ENCODE data around the gene DUOXA2.

DNA sequence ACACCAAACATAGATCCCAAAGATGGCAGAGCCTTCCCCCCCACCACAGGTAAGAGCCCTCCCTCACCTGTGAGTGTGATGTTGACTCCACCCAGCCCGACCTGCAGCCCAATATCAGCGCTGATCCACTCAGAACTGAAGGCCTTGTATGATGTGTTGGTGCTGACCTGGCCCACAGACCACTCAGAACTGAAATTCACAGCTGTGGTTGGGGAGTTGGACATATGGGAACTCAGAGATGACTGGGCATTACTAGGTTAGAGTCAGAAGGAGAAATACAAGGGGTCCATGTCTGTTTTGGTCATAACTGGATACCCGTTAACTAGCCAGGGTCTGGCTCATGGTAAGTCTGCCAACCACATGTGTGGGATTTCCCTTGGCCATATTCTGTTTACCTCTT lies 6.9 kb downstream of the DUOXA2 start:
- TF ChIP-seq, protein P1, sequence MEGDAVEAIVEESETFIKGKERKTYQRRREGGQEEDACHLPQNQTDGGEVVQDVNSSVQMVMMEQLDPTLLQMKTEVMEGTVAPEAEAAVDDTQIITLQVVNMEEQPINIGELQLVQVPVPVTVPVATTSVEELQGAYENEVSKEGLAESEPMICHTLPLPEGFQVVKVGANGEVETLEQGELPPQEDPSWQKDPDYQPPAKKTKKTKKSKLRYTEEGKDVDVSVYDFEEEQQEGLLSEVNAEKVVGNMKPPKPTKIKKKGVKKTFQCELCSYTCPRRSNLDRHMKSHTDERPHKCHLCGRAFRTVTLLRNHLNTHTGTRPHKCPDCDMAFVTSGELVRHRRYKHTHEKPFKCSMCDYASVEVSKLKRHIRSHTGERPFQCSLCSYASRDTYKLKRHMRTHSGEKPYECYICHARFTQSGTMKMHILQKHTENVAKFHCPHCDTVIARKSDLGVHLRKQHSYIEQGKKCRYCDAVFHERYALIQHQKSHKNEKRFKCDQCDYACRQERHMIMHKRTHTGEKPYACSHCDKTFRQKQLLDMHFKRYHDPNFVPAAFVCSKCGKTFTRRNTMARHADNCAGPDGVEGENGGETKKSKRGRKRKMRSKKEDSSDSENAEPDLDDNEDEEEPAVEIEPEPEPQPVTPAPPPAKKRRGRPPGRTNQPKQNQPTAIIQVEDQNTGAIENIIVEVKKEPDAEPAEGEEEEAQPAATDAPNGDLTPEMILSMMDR (IDR thresholded peaks at IDR 0.05), result no peak
- TF ChIP-seq SP1 (CRISPR knock-in tag; conservative IDR thresholded peaks at IDR 0.05) (no peak), MYBL2 (CRISPR knock-in tag; IDR thresholded peaks at IDR 0.05) (no peak), E2F1 (CRISPR knock-in tag; IDR thresholded peaks at IDR 0.05) (no peak), TCF7 (CRISPR knock-in tag; IDR thresholded peaks at IDR 0.05; ENCODE audit: low read depth) (no peak), CREB1 (CRISPR knock-in tag; IDR thresholded peaks at IDR 0.05) (no peak), ZNF263 (CRISPR knock-in tag; IDR thresholded peaks at IDR 0.05; ENCODE audit: low read depth) (no peak), JUN (CRISPR knock-in tag; IDR thresholded peaks at IDR 0.05) (no peak), NFYB (CRISPR knock-in tag; conservative IDR thresholded peaks at IDR 0.05; ENCODE audit: low read depth) (no peak), MAX (CRISPR knock-in tag; IDR thresholded peaks at IDR 0.05) (no peak), ZNF423 (CRISPR knock-in tag; IDR thresholded peaks at IDR 0.05) (no peak)
- TF ChIP-seq, protein P2, sequence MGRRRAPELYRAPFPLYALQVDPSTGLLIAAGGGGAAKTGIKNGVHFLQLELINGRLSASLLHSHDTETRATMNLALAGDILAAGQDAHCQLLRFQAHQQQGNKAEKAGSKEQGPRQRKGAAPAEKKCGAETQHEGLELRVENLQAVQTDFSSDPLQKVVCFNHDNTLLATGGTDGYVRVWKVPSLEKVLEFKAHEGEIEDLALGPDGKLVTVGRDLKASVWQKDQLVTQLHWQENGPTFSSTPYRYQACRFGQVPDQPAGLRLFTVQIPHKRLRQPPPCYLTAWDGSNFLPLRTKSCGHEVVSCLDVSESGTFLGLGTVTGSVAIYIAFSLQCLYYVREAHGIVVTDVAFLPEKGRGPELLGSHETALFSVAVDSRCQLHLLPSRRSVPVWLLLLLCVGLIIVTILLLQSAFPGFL (CRISPR knock-in tag; IDR thresholded peaks at IDR 0.05; ENCODE audit: borderline replicate concordance), result no peak
- TF ChIP-seq, protein P3, sequence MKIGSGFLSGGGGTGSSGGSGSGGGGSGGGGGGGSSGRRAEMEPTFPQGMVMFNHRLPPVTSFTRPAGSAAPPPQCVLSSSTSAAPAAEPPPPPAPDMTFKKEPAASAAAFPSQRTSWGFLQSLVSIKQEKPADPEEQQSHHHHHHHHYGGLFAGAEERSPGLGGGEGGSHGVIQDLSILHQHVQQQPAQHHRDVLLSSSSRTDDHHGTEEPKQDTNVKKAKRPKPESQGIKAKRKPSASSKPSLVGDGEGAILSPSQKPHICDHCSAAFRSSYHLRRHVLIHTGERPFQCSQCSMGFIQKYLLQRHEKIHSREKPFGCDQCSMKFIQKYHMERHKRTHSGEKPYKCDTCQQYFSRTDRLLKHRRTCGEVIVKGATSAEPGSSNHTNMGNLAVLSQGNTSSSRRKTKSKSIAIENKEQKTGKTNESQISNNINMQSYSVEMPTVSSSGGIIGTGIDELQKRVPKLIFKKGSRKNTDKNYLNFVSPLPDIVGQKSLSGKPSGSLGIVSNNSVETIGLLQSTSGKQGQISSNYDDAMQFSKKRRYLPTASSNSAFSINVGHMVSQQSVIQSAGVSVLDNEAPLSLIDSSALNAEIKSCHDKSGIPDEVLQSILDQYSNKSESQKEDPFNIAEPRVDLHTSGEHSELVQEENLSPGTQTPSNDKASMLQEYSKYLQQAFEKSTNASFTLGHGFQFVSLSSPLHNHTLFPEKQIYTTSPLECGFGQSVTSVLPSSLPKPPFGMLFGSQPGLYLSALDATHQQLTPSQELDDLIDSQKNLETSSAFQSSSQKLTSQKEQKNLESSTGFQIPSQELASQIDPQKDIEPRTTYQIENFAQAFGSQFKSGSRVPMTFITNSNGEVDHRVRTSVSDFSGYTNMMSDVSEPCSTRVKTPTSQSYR (CRISPR knock-in tag; IDR thresholded peaks at IDR 0.05), result no peak
- TF ChIP-seq, protein P4, sequence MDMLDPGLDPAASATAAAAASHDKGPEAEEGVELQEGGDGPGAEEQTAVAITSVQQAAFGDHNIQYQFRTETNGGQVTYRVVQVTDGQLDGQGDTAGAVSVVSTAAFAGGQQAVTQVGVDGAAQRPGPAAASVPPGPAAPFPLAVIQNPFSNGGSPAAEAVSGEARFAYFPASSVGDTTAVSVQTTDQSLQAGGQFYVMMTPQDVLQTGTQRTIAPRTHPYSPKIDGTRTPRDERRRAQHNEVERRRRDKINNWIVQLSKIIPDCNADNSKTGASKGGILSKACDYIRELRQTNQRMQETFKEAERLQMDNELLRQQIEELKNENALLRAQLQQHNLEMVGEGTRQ (CRISPR knock-in tag; IDR thresholded peaks at IDR 0.05), result no peak
